ENCODE measurements around the gene MPL. TPM values are rescaled to one million over a fixed set of nuclear protein-coding genes. Genes with fewer than 3 reads are reported as not detected.

MPL gene
- total RNA-seq, 1 donor: not detected

DNA sequence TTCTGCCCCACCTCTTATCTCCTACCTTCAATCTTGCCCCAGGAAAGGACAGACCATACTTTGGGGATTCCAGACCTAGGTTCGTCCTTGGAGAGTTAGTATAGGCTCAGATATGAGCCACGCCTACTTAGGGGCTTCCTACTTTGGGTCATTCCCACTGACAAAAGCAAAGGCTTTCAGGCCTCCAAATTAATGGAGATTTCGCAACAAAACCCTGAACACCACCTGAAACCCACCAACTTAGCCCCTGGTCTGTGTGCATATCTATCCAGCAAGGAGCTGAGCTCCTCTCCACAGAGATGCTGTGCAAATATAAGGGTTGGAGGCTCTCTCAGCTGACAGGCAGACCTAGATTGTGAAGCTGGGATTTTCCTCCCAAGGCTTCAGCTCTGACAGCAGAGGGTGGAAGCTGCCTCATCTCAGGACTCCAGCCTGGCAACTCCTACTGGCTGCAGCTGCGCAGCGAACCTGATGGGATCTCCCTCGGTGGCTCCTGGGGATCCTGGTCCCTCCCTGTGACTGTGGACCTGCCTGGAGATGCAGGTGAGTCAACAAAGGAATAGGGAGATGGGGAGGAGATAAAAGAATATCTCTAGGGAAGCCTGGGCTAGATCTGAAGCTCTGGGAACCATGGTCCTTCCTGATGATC, 2.1 kb downstream of the MPL start:
- peaks cover 18% of the 10 kb centered on the region for H3K27me3 ChIP-seq (ENCODE audit: insufficient read depth, low read length)
- H3K4me3 ChIP-seq (ENCODE audit: insufficient read depth, low read length): no peak overlapping the region
- H4K20me1 ChIP-seq (ENCODE audit: insufficient read depth, low read length): no peaks in the 10 kb centered on the region
- H3K4me2 ChIP-seq (ENCODE audit: insufficient read depth, low read length): no peak overlapping the region
- no peaks in the 10 kb centered on the region for H3K79me2 ChIP-seq (ENCODE audit: insufficient read depth, low read length)
- H3K27ac ChIP-seq (ENCODE audit: low read depth, low read length): no peak overlapping the region
- H3K4me1 ChIP-seq (ENCODE audit: insufficient read depth, low read length): no peaks in the 10 kb centered on the region
- no peak for DNase-seq (ENCODE audit: insufficient read length, low spot score, missing footprints)
- H2AFZ ChIP-seq (ENCODE audit: low read length): no peak overlapping the region
- no peaks in the 10 kb centered on the region for H3K9me3 ChIP-seq (ENCODE audit: low read depth, low read length)
- H3K36me3 ChIP-seq (ENCODE audit: insufficient read depth, low read length): no peaks in the 10 kb centered on the region
- TF ChIP-seq, protein P1, sequence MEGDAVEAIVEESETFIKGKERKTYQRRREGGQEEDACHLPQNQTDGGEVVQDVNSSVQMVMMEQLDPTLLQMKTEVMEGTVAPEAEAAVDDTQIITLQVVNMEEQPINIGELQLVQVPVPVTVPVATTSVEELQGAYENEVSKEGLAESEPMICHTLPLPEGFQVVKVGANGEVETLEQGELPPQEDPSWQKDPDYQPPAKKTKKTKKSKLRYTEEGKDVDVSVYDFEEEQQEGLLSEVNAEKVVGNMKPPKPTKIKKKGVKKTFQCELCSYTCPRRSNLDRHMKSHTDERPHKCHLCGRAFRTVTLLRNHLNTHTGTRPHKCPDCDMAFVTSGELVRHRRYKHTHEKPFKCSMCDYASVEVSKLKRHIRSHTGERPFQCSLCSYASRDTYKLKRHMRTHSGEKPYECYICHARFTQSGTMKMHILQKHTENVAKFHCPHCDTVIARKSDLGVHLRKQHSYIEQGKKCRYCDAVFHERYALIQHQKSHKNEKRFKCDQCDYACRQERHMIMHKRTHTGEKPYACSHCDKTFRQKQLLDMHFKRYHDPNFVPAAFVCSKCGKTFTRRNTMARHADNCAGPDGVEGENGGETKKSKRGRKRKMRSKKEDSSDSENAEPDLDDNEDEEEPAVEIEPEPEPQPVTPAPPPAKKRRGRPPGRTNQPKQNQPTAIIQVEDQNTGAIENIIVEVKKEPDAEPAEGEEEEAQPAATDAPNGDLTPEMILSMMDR (IDR thresholded peaks at IDR 0.05; ENCODE audit: extremely low read depth, low read depth, low read length): no peak

DNA sequence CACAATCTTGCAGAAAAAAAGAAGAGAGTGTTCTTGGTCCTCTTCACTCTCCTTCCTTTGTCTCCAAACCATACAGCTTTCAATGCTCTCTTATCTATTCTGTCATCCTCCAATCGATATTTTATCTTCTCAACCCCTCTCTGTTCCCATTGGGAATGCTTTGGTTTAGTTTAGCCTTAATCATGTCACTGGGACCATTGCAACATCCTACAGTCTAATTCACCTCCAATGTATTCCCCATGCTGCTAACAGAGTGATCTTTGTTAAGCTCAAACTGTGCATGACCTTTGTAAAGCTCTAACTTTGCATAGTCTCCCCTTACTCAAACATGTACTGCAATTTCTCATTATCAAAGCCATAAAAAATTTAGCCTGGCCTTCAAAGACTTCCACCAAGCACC, 2.9 kb downstream of the MPL start:
- DNase-seq (ENCODE audit: insufficient read length, low spot score, missing footprints): no peak
- no peak overlapping the region for H3K4me3 ChIP-seq (ENCODE audit: insufficient read depth, low read length)
- peaks cover 18% of the 10 kb centered on the region for H3K27me3 ChIP-seq (ENCODE audit: insufficient read depth, low read length)
- TF ChIP-seq, protein P1 (IDR thresholded peaks at IDR 0.05; ENCODE audit: extremely low read depth, low read depth, low read length): no peak
- H4K20me1 ChIP-seq (ENCODE audit: insufficient read depth, low read length): no peaks in the 10 kb centered on the region
- H3K9me3 ChIP-seq (ENCODE audit: low read depth, low read length): no peaks in the 10 kb centered on the region
- H3K4me1 ChIP-seq (ENCODE audit: insufficient read depth, low read length): no peaks in the 10 kb centered on the region
- H3K27ac ChIP-seq (ENCODE audit: low read depth, low read length): no peak overlapping the region
- no peaks in the 10 kb centered on the region for H3K79me2 ChIP-seq (ENCODE audit: insufficient read depth, low read length)
- no peak overlapping the region for H3K4me2 ChIP-seq (ENCODE audit: insufficient read depth, low read length)
- no peaks in the 10 kb centered on the region for H3K36me3 ChIP-seq (ENCODE audit: insufficient read depth, low read length)
- H2AFZ ChIP-seq (ENCODE audit: low read length): no peak overlapping the region

DNA sequence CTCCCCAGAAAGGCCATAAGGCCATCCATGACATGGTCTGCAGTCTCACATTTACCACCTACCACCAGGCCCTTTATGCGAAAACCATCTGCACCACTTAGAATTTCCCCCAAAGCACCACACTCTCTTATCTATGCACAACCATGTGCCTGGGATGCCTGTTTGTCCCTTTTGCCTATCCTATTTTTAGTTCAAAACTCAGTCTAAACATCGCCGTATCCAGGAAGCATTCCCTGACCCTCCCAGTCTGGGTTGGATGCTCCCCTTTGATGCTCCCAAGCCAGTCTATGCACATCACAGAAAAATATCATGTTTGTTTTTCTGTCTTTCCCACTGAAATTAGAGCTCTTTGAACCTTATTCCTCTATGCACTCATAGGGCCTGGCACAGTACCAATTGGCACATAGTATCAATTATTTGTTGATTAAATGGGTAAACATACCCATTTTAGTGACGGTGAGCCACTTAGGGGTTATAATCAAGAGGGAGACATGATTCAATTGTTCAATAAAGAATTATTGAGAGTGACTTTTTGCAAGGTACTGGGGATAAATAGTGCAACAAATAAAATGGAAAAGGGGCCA, 6.7 kb downstream of the MPL start:
- Histone ChIP-seq H3K4me2 (ENCODE audit: insufficient read depth, low read length) (no peak overlapping the region), H3K4me3 (ENCODE audit: insufficient read depth, low read length) (no peak overlapping the region), H4K20me1 (ENCODE audit: insufficient read depth, low read length) (no peaks in the 10 kb centered on the region), H3K27me3 (ENCODE audit: insufficient read depth, low read length) (peaks cover 31% of the 10 kb centered on the region), H3K4me1 (ENCODE audit: insufficient read depth, low read length) (peaks cover 4% of the 10 kb centered on the region), H2AFZ (ENCODE audit: low read length) (no peak overlapping the region), H3K36me3 (ENCODE audit: insufficient read depth, low read length) (no peaks in the 10 kb centered on the region), H3K9me3 (ENCODE audit: low read depth, low read length) (no peaks in the 10 kb centered on the region), H3K79me2 (ENCODE audit: insufficient read depth, low read length) (no peaks in the 10 kb centered on the region), H3K27ac (ENCODE audit: low read depth, low read length) (no peak overlapping the region)
- DNase-seq (ENCODE audit: insufficient read length, low spot score, missing footprints): no peak
- TF ChIP-seq, protein P1 (IDR thresholded peaks at IDR 0.05; ENCODE audit: extremely low read depth, low read depth, low read length): no peak

DNA sequence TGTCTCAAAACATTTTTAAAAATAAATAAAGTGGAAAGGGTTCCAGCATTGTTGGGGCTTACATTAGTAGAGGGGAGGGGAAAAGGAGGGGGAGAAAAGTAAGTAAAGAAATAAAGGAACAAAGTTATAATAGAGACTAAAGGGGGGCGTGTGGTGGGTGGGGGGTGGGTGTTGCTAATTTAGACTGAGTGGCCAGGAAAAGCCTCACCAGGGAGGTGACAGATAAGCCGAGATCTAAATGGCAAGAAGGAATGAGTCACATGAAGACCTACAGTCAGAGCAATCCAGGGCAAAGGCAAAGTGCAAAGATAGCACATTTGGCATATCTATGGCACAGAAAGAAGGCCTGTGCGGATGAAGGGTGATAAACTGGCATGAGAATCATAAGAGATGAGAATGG, 7.5 kb downstream of the MPL start:
- Histone ChIP-seq H4K20me1 (ENCODE audit: insufficient read depth, low read length) (no peaks in the 10 kb centered on the region), H3K36me3 (ENCODE audit: insufficient read depth, low read length) (no peaks in the 10 kb centered on the region), H3K27ac (ENCODE audit: low read depth, low read length) (no peak overlapping the region), H3K27me3 (ENCODE audit: insufficient read depth, low read length) (peaks cover 23% of the 10 kb centered on the region), H2AFZ (ENCODE audit: low read length) (no peak overlapping the region), H3K4me1 (ENCODE audit: insufficient read depth, low read length) (peaks cover 12% of the 10 kb centered on the region), H3K4me2 (ENCODE audit: insufficient read depth, low read length) (no peak overlapping the region), H3K4me3 (ENCODE audit: insufficient read depth, low read length) (no peak overlapping the region), H3K79me2 (ENCODE audit: insufficient read depth, low read length) (no peaks in the 10 kb centered on the region), H3K9me3 (ENCODE audit: low read depth, low read length) (no peaks in the 10 kb centered on the region)
- TF ChIP-seq, protein P1 (IDR thresholded peaks at IDR 0.05; ENCODE audit: extremely low read depth, low read depth, low read length): no peak
- no peak for DNase-seq (ENCODE audit: insufficient read length, low spot score, missing footprints)
